Activated T-cell treated with anti-CD3 and anti-CD28 coated beads, Interleukin-2, amount 50 U/mL, for 72 hours (primary cell): ENCODE results near the gene DOC2A. TPM values are rescaled to one million over a fixed set of nuclear protein-coding genes. Genes with fewer than 3 reads are reported as not detected.

Experiments used
- ATAC-seq, 2 donors: fragments of 150-1000 bp; cut with Tn5 transposase; replicated peaks in 1 of 2; 2 replicates each; pipeline ENCODE4 v1.10.0; 2021; ENCODE audit warnings: moderate library complexity in 2 of 2, mild to moderate bottlenecking in 1 of 2
- DNase-seq, 2 donors: peaks; one replicate each; pipeline ENCODE4 v3.0.0; 2021 to 2022; ENCODE audit warnings: mixed read lengths in 1 of 2
- H3K27ac Mint-ChIP-seq: one replicate; pipeline ENCODE4 v1.8.0; 2022; ENCODE audit warnings: mild to moderate bottlenecking, moderate library complexity, mixed read lengths
- H3K27me3 Mint-ChIP-seq: one replicate; pipeline ENCODE4 v1.8.0; 2022; ENCODE audit warnings: low read depth, mixed read lengths
- H3K36me3 Mint-ChIP-seq, 2 donors: one replicate each; pipeline ENCODE4 v1.8.0; 2022; ENCODE audit warnings: mixed read lengths in 2 of 2, mild to moderate bottlenecking in 1 of 2; ENCODE audit not compliant: insufficient read depth in 2 of 2
- H3K4me1 Mint-ChIP-seq: one replicate; pipeline ENCODE4 v1.8.0; 2022; ENCODE audit warnings: low read depth, mixed read lengths
- H3K4me3 Mint-ChIP-seq, 2 donors: one replicate each; pipeline ENCODE4 v1.8.0; 2022; ENCODE audit warnings: mild to moderate bottlenecking in 2 of 2, mixed read lengths in 2 of 2, moderate library complexity in 2 of 2
- H3K9me3 Mint-ChIP-seq, 2 donors: one replicate each; pipeline ENCODE4 v1.8.0; 2022; ENCODE audit warnings: mixed read lengths in 2 of 2
- total RNA-seq, 2 donors: library from RNA; stranded (reverse); gene quantifications; one replicate each; pipeline ENCODE4 v1.2.3, GENCODE V29; 2022

The DOC2A gene
- total RNA-seq, 2 donors from 2014 or later: 0.43 TPM; not detected in 1

- DNase-seq: no peak
- no peak for ATAC-seq
- Mint-ChIP-seq H3K4me3 (peak overlapping the region; percentile 88 to 91), H3K9me3 (no peaks in the 10 kb centered on the region), H3K36me3 (peaks cover 10 to 18% of the 10 kb centered on the region in 2 donors), H3K27me3 (no peaks in the 10 kb centered on the region), H3K4me1 (peaks cover 31% of the 10 kb centered on the region), H3K27ac (peak overlapping the region; percentile 67)
Measured at GRCh38 chr16:29975134-29975538, 35.7 kb downstream of the DOC2A start.

GRCh38 chr16:29974291-29975133 is 36.3 kb downstream of the DOC2A start:
- Mint-ChIP-seq H3K4me3 (peak overlapping the region; percentile 88 to 91), H3K9me3 (no peaks in the 10 kb centered on the region), H3K36me3 (peaks cover 10 to 17% of the 10 kb centered on the region in 2 donors), H3K27me3 (no peaks in the 10 kb centered on the region), H3K27ac (peak overlapping the region; percentile 85), H3K4me1 (peaks cover 31% of the 10 kb centered on the region)
- no peak for ATAC-seq
- peak; percentile 27 to 29 for DNase-seq

- H3K27ac Mint-ChIP-seq: peak within 1 kb of the TSS; percentile 85
Measured at GRCh38 chr16:29973384-29974246, 37.2 kb downstream of the DOC2A start, which contains the start of gene TAOK2. Gene TAOK2, plus strand, starts transcription at chr16:29973868. Its CDS starts 3,905 bp downstream, at chr16:29977773.

DNA sequence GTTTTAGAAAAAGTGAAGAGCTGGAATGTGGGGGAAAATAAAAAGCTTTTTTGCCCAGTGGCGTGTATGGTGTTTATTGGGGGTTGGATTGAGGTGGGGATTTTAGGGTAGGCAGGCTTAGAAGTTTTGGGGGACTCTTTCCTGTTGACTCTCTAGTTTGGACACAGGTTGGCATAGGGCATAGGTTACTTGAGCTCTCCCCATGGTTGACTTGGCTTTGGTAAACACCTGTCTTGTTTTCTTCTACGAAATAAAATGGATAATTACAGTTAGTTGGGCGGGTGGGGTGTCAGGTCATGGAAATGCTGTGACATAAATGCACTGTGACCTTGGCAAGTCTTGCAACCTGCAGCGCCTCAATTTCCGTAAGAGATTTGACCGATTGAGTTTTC is 37.8 kb downstream of the DOC2A start:
- peaks cover 31% of the 10 kb centered on the region for H3K4me1 Mint-ChIP-seq
- no peaks in the 10 kb centered on the region for H3K27me3 Mint-ChIP-seq
- DNase-seq (no peak), ATAC-seq (no peak)
- H3K27ac Mint-ChIP-seq: peak overlapping the region; percentile 50
- peak overlapping the region; percentile 88 to 91 for H3K4me3 Mint-ChIP-seq
- H3K36me3 Mint-ChIP-seq: peaks cover 8 to 16% of the 10 kb centered on the region in 2 donors
- H3K9me3 Mint-ChIP-seq: no peaks in the 10 kb centered on the region

More at GRCh38 chr16:29973384-29974246, 37.2 kb downstream of the DOC2A start, which contains the start of gene TAOK2:
- Mint-ChIP-seq H3K9me3 (no peaks in the 10 kb centered on the region), H3K4me3 (peak within 1 kb of the TSS; percentile 88 to 91), H3K27me3 (no peaks in the 10 kb centered on the region), H3K4me1 (peaks cover 31% of the 10 kb centered on the region), H3K36me3 (peaks cover 9 to 17% of the 10 kb centered on the region in 2 donors)
- DNase-seq (peak; percentile 98), ATAC-seq (peak; percentile 98 to 99)

DNA sequence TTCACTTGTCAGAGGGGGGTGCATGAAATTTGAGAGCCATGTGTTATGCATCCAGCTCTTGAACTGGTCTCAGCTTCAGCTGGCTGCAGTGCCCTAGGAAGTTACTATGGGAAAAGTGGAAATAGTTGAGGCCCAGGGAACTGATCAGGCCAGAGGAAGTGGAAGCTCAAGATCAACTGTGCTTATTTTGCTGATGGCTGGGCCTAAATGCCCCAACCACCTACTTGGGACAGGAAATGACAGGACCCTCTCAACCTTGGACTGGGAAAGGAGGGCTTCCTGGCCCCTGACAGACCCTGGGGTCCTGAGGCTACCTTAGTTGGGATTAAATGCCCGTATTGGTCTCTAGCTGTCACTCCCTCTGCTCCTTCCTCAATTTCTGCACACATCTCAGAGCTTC is 38.3 kb downstream of the DOC2A start:
- ATAC-seq: no peak
- Mint-ChIP-seq H3K27me3 (no peaks in the 10 kb centered on the region), H3K27ac (peak overlapping the region; percentile 50), H3K4me1 (peaks cover 31% of the 10 kb centered on the region), H3K9me3 (no peaks in the 10 kb centered on the region), H3K4me3 (no peak overlapping the region), H3K36me3 (peaks cover 8 to 16% of the 10 kb centered on the region in 2 donors)
- DNase-seq: no peak

DNA sequence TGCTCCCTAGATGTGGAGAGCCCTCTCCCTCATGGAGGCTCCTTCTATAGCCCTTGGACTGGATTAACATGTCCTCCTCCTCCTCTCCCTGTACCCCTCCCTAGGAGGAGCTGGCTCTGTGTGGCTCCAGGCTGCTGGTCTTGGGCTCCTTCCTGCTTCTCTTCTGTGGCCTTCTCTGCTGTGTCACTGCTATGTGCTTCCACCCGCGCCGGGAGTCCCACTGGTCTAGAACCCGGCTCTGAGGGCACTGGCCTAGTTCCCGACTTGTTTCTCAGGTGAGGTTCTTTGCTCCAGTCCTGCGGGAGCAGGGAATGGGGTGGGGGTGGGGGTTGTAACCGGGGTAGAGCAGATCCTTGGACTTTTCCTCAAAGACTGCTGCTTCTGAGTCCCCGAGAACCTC is 39.5 kb downstream of the DOC2A start:
- ATAC-seq (no peak), DNase-seq (no peak)
- Mint-ChIP-seq H3K36me3 (peaks cover 8 to 17% of the 10 kb centered on the region in 2 donors), H3K27ac (no peak overlapping the region), H3K4me1 (peaks cover 22% of the 10 kb centered on the region), H3K27me3 (no peaks in the 10 kb centered on the region), H3K9me3 (no peaks in the 10 kb centered on the region), H3K4me3 (no peak overlapping the region)

DNA sequence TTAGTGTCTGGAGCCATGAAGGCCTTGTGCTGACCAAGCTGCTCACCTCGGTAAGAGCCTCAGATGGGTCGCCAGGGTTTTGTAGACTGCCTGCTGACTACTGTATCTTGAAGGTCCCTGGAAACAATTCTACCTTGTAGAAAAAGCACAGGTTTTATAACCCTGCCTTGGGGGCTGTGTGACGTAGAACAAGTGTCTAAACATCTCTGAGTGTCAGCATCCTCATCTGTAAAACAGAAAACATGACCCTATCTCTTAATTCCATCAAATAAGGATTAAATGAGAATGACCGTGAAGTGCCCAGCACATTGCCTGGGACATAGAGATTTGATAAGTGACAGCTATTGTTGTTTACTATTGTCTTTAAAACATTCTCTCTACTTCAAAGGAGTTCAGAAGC is 42.6 kb downstream of the DOC2A start:
- H3K27me3 Mint-ChIP-seq: no peaks in the 10 kb centered on the region
- H3K4me1 Mint-ChIP-seq: peaks cover 4% of the 10 kb centered on the region
- no peaks in the 10 kb centered on the region for H3K9me3 Mint-ChIP-seq
- DNase-seq: no peak
- no peak overlapping the region for H3K4me3 Mint-ChIP-seq
- no peak for ATAC-seq
- peaks cover 6 to 14% of the 10 kb centered on the region in 2 donors for H3K36me3 Mint-ChIP-seq
- no peak overlapping the region for H3K27ac Mint-ChIP-seq

DNA sequence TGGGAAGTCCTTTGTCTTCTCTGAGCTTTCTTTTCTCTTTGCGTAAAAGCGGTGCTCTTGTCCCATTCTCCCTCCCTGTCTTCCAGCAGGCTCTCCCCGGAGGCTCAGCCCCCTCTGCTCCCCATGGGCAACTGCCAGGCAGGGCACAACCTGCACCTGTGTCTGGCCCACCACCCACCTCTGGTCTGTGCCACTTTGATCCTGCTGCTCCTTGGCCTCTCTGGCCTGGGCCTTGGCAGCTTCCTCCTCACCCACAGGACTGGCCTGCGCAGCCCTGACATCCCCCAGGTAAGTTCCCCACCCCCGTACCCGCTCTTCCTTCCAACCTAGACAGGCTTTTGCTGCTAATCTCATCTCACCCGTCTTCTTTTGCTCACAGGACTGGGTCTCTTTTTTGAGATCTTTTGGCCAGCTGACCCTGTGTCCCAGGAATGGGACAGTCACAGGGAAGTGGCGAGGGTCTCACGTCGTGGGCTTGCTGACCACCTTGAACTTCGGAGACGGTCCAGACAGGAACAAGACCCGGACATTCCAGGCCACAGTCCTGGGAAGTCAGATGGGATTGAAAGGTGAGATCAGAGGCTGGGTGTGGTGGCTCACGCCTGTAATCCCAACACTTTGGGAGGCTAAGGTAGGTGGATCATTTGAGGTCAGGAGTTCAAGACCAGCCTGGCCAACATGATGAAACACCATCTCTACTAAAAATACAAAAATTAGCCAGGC is 47.6 kb downstream of the DOC2A start:
- no peaks in the 10 kb centered on the region for H3K27me3 Mint-ChIP-seq

GRCh38 chr16:29962344-29962994 is 48.4 kb downstream of the DOC2A start:
- H3K27ac Mint-ChIP-seq: peak overlapping the region; percentile 87
- no peaks in the 10 kb centered on the region for H3K27me3 Mint-ChIP-seq
- DNase-seq (no peak), ATAC-seq (no peak)
- H3K36me3 Mint-ChIP-seq: peaks cover 1 to 2% of the 10 kb centered on the region in 2 donors
- peak overlapping the region; percentile 89 to 97 for H3K4me3 Mint-ChIP-seq
- peaks cover 20% of the 10 kb centered on the region for H3K4me1 Mint-ChIP-seq
- no peaks in the 10 kb centered on the region for H3K9me3 Mint-ChIP-seq

More for the DNA sequence above, 47.6 kb downstream of the DOC2A start:
- Mint-ChIP-seq H3K27ac (peak overlapping the region; percentile 87), H3K4me3 (peak overlapping the region; percentile 89 to 97), H3K9me3 (no peaks in the 10 kb centered on the region), H3K36me3 (peaks cover 1 to 2% of the 10 kb centered on the region in 2 donors), H3K4me1 (peaks cover 20% of the 10 kb centered on the region)
- ATAC-seq: no peak
- no peak for DNase-seq

- Mint-ChIP-seq H3K36me3 (peaks cover 0 to 2% of the 10 kb centered on the region in 2 donors), H3K4me3 (peak within 1 kb of the TSS; percentile 89 to 97), H3K9me3 (no peaks in the 10 kb centered on the region), H3K4me1 (peaks cover 20% of the 10 kb centered on the region), H3K27ac (peak within 1 kb of the TSS; percentile 87), H3K27me3 (no peaks in the 10 kb centered on the region)
- DNase-seq (peak; percentile 93 to 98), ATAC-seq (peak; percentile 89)
Measured at GRCh38 chr16:29961479-29962343, 49.1 kb downstream of the DOC2A start, which contains the start of gene TMEM219. Gene TMEM219, plus strand, starts transcription at chr16:29962079. Its CDS starts 1,065 bp downstream, at chr16:29963144.

DNA sequence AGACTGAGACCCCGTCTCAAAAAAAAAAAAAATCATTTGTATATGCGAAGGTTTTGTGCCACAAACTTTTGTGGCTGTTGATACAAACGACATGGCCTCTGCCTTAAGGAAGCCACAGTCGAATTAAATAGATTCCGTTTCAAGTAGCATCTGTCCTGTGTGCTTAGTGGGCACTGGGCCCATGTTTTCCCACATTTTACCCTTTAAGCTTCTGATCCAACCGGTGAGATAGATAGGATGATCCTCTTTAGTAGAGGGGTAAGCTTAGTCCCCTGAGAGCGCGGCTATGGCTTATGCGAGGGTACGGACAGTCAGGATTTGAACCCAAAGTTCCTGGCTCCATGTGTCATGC is 49.7 kb downstream of the DOC2A start:
- Mint-ChIP-seq H3K36me3 (peaks cover 0 to 2% of the 10 kb centered on the region in 2 donors), H3K27me3 (no peaks in the 10 kb centered on the region), H3K4me3 (peak overlapping the region; percentile 89 to 92), H3K4me1 (peaks cover 20% of the 10 kb centered on the region), H3K27ac (peak overlapping the region; percentile 84), H3K9me3 (no peaks in the 10 kb centered on the region)
- DNase-seq: no peak
- ATAC-seq: no peak
